Inflammatory macrophage treated with lipopolysaccharide for 1 hour (primary cell): ENCODE data around the gene DLK2.
"Not testable (repeated sequence)": the region's sequence is repeated elsewhere in the genome, so short reads cannot be mapped to it uniquely, and the experiment has no call there.

ENCODE experiments used
- DNase-seq, 2 donors: peaks; one replicate each; pipeline ENCODE4 v3.0.0-alpha.2; 2020 to 2022

Gene DLK2

DNA sequence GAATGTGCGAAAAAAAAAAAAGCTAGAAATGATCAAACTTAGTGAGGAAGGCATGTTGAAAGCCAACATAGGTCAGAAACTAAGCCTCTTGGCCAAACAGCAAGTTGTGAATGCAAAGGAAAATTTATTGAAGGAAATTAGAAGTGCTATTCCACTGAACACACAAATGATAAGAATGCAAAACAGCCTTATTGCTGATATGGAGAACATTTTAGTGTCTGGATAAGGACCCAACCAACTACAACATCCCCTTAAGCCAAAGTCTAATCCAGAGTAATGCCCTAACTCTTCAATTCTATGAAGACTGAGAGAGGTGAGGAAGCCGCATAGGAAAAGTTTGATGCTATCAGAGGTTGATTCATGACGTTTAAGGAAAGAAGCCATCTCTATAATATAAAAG is 33.5 kb downstream of the DLK2 start:
- DNase-seq = no peak

GRCh38 chr6:43420012-43420709 is 35.2 kb downstream of the DLK2 start:
- DNase-seq = no peak

DNA sequence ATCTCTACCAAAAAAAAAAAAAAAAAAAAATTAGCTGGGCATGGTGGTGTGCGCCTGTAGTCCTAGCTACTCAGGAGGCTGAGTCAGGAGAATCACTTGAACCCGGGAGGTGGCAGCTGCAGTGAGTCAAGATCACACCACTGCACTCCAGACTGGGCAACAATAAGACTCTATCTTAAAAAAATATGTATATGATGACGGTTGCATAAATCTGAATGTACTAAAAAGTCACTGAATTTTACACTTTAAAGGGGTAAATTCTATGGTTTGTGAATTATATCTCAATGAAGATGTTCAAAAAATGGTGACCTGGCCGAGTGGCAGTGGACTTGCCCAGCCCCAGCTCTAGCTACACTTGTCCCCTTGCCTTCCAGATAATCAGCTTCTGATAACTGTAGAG is 38.4 kb downstream of the DLK2 start:
- DNase-seq = no peak

DNA sequence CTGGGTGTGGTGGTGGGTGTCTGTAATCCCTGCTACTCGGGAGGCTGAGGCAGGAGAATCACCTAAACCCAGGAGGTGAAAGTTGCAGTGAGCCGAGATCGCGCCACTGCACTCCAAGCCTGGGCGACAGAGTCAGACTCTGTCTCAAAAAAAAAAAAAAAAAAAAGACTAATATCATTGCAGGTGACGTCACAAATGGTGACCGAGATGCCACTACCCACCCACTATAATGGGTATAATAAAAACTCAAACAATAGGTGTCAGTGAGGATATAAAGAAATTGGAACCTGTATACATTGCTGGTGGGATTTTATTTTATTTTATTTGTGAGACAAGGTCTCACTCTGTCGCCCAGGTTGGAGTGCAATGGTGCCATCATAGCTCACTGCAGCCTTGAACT is 40.1 kb downstream of the DLK2 start:
- not testable (repeated sequence) for DNase-seq

GRCh38 chr6:43413002-43413401 is 42.3 kb downstream of the DLK2 start:
- DNase-seq = no peak

DNA sequence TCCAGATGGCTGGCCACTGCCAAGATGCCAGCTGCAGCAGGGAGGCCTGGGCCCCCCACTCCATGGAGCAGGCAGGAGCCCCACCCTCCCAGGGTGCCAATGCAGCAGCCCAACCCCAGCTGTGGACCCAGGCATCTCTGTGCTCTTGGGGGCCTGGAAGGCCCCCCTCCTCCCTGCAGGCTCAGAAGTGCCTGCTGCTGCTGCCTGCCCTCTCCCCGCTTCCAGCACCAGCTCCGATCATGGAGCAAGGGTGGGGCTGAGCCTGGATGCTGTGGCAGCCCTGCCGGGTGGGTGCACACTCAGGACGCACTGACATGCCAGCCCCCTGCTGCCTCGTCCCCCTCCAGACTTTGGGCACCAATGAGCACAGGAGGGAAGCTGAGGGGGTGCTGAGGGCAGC is 42.8 kb downstream of the DLK2 start:
- DNase-seq = no peak

DNA sequence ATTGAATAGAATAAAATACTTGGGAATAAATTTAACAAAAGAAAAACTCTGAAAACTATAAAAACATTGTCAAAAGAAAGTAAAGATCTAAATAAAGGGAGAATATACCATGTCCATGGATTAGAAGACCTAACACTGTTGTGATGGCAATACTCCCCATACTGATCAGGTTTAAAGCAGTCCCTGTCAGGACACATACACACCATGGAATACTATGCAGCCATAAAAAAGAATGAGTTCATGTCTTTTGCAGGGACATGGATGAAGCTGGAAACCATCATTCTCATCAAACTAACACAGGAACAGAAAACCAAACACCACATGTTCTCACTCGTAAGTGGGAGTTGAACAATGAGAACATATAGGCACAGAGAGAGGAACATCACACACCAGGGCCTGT is 44.6 kb downstream of the DLK2 start:
- DNase-seq = not testable (repeated sequence)

- DNase-seq = no peak
These were observed 47.1 kb downstream of the DLK2 start for GRCh38 chr6:43408259-43408658.

DNA sequence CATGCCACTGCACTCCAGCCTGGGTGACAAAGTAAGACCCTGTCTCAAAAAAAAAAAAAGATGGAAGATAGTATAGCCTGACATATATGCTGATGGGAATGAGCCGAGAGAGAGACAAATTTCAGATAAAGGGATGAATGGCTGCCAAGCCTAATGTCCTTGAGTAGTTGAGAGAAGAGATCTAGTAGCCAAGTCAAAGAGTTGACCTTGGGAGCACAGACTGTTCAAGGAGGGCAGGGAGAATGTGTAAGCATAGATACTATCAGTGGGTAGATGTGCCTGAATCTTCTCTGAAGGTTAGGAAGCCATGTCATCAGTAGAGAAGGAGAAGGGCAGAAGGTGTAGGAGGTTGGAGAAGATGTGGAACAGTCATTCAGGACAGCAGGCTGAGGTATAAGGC is 48.1 kb downstream of the DLK2 start:
- DNase-seq = no peak

- DNase-seq = no peak
These were observed 50.0 kb downstream of the DLK2 start for GRCh38 chr6:43405354-43405753.

GRCh38 chr6:43402820-43403219 is 52.5 kb downstream of the DLK2 start:
- DNase-seq = no peak

GRCh38 chr6:43401730-43402129 is 53.6 kb downstream of the DLK2 start:
- no peak for DNase-seq
